Esophagus muscularis mucosa (tissue), 4 donors: ENCODE measurements around the gene COL9A2. TPM values are rescaled to one million over a fixed set of nuclear protein-coding genes. Genes with fewer than 3 reads are reported as not detected.
"Not testable (repeated sequence)": the region's sequence is repeated elsewhere in the genome, so short reads cannot be mapped to it uniquely, and the experiment has no call there.

Source experiments
- DNase-seq: peaks from one replicate; pipeline ENCODE4 v3.0.0-alpha.2; 2017; ENCODE audit errors: extremely low spot score
- H3K27ac ChIP-seq, 4 donors: fragments of 200-600 bp; sonication (generic); replicated peaks in 1 of 4; 1 replicate in 3 of 4; 2 replicates in 1 of 4; pipeline ENCODE4 v1.5.1; 2016 to 2019; ENCODE audit warnings: mild to moderate bottlenecking in 1 of 4
- H3K27me3 ChIP-seq, 4 donors: fragments of 200-600 bp; sonication (generic); one replicate each; pipeline versions ENCODE4 v1.5.1 to v1.6.0; 2016 to 2019
- H3K36me3 ChIP-seq, 4 donors: fragments of 200-600 bp; sonication (generic); one replicate each; pipeline ENCODE4 v1.5.1; 2016 to 2019
- H3K4me1 ChIP-seq, 4 donors: fragments of 200-600 bp; sonication (generic); one replicate each; pipeline ENCODE4 v1.5.1; 2016 to 2019
- H3K4me3 ChIP-seq, 4 donors: fragments of 200-600 bp; sonication (generic); 1 replicate in 2 of 4; 2 replicates in 2 of 4; pipeline ENCODE4 v1.5.1; 2016 to 2019; ENCODE audit warnings: mild to moderate bottlenecking in 4 of 4, moderate library complexity in 1 of 4
- H3K9me3 ChIP-seq, 4 donors: fragments of 200-600 bp; sonication (generic); 1 replicate in 3 of 4; 2 replicates in 1 of 4; pipeline ENCODE4 v1.5.1; 2016 to 2019
- EP300 ChIP-seq: sonication (generic); formaldehyde crosslinking; IDR thresholded peaks from one replicate; pipeline ENCODE4 v1.6.1; 2017; ENCODE audit warnings: antibody characterized with exemption
- POLR2A ChIP-seq: fragments of 450-650 bp; IDR thresholded peaks from one replicate; pipeline ENCODE4 v1.6.1; 2017; ENCODE audit warnings: antibody characterized with exemption, moderate library complexity, mild to moderate bottlenecking, low read depth
- POLR2AphosphoS5 ChIP-seq, 2 donors: sonication (generic); formaldehyde crosslinking; IDR thresholded peaks; one replicate each; pipeline ENCODE4 v1.6.1; 2017; ENCODE audit warnings: antibody characterized with exemption in 2 of 2
- whole genome bisulfite sequencing: methylation state at CpG from one replicate; pipeline ENCODE4 v1.1.5; 2018; 5-methylcytosine and 5-hydroxymethylcytosine counted together
- intact Hi-C: fragments of 100-400 bp; cut with DNase I; formaldehyde crosslinking; loops from one replicate; pipeline ENCODE4 v1.15.1; 2023
- total RNA-seq, 4 donors: library from RNA; depleted of rRNA; stranded (reverse); fragments of >200 nt; gene quantifications; one replicate each; pipeline versions ENCODE4 v1.1.0 to v1.2.1, GENCODE V29; 2016
- TF ChIP-seq, protein P1 (sequence below), 3 experiments: fragments of 200-600 bp in 2 of 3; fragments of 450-650 bp in 1 of 3; sonication (generic) in 2 of 3; IDR thresholded peaks; one replicate each; pipeline ENCODE4 v1.5.1; 2017 to 2019; ENCODE audit warnings: antibody characterized with exemption in 3 of 3, mild to moderate bottlenecking in 2 of 3, moderate library complexity in 1 of 3

The COL9A2 gene
- total RNA-seq, 4 donors from 2014 or later = 1.2 to 2.5 (median 1.7) TPM

DNA sequence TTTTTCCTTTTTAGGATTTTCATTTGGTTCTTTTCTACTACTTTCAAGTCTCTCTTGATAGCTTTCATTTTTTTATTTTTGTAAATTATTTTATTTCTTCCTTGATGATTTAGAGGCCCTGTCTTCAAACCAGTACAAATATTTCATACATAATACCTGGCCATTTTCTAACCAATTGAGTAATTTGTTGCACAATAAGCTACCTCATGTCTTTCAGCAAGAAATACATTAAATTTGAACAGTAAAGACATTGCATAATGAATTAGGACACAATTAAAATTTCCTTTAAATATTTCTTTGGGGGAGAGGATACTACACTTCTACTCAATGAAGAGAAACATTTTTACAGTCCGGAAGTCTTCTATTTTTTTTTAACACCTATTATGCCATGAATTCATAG, 15.6 kb upstream of the COL9A2 start:
- H3K9me3 ChIP-seq = peaks cover 0 to under 1% (median 0%) of the 10 kb centered on the region in 4 donors
- WGBS = 92% methylated on average over 1 of the region's 1 CpG
- intact Hi-C loops = no loop called here
- no peak overlapping the region for H3K4me3 ChIP-seq
- H3K27me3 ChIP-seq = no peaks in the 10 kb centered on the region
- no peaks in the 10 kb centered on the region for H3K36me3 ChIP-seq
- DNase-seq = no peak
- no peak overlapping the region for H3K27ac ChIP-seq
- no peak for TF ChIP-seq POLR2AphosphoS5 (IDR thresholded peaks at IDR 0.05)
- no peak for TF ChIP-seq POLR2A
- TF ChIP-seq EP300 = no peak
- TF ChIP-seq, protein P1, sequence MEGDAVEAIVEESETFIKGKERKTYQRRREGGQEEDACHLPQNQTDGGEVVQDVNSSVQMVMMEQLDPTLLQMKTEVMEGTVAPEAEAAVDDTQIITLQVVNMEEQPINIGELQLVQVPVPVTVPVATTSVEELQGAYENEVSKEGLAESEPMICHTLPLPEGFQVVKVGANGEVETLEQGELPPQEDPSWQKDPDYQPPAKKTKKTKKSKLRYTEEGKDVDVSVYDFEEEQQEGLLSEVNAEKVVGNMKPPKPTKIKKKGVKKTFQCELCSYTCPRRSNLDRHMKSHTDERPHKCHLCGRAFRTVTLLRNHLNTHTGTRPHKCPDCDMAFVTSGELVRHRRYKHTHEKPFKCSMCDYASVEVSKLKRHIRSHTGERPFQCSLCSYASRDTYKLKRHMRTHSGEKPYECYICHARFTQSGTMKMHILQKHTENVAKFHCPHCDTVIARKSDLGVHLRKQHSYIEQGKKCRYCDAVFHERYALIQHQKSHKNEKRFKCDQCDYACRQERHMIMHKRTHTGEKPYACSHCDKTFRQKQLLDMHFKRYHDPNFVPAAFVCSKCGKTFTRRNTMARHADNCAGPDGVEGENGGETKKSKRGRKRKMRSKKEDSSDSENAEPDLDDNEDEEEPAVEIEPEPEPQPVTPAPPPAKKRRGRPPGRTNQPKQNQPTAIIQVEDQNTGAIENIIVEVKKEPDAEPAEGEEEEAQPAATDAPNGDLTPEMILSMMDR (IDR thresholded peaks at IDR 0.05) = no peak
- no peaks in the 10 kb centered on the region for H3K4me1 ChIP-seq

DNA sequence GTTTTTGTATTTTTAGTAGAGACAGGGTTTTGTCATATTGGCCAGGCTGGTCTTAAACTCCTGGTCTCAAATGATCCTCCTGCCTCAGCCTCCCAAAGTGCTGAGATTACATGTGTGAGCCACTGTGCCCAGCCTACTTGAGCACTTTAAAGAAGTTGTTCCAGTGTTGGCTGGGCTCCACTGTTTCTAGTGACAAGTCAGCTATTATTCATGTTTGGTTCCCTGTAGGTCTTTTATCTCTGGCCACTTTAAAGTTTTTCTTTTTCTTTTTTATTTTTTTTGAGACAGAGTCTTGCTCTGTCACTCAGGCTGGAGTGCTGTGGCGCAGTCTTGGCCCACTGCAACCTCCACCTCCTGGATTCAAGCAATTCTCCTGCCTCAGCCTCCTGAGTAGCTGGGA, 14.3 kb upstream of the COL9A2 start:
- H3K4me3 ChIP-seq, DNase-seq, H3K36me3 ChIP-seq, intact Hi-C loops, H3K9me3 ChIP-seq, H3K27ac ChIP-seq, H3K4me1 ChIP-seq, H3K27me3 ChIP-seq: not testable (repeated sequence)
- 71% methylated on average over 1 of the region's 1 CpG for whole genome bisulfite sequencing

DNA sequence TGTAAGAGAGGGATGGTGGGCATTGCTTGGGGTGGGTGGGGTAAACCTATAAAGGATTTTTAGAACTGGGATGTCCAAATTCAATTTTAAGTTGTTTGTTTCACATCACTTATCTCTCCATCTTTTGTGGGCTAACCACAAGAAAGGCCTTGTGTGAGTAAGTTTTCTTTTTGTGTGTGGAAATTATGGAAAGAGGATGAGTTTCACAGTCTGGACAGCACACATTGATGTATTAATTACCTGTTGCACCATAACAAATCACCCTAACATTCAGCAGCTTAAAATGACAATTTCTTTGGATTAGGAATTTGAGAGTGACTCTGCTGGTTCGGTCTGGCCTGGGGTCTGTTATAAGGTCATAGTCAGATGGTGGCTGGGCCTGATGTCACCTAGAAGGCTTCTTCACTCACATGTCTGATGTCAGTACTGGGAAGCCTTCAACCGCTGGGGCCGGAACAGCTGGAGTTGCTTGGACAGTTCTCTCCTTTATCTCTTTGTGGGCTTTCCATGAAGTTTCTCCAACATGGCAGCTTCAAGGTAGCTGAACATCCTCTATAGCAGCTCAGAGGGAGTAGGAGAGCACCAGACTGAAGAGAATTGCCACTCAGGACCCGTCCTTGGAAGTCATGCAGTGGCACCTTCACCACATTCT, 2.0 kb upstream of the COL9A2 start:
- 88% methylated on average over 4 of the region's 4 CpGs for WGBS
- peaks cover 0 to 52% (median 20%) of the 10 kb centered on the region in 4 donors for H3K27me3 ChIP-seq
- no peaks in the 10 kb centered on the region for H3K9me3 ChIP-seq
- DNase-seq = no peak
- H3K4me1 ChIP-seq = peaks cover 24 to 31% (median 30%) of the 10 kb centered on the region in 4 donors
- H3K4me3 ChIP-seq = no peak overlapping the region
- no peaks in the 10 kb centered on the region for H3K36me3 ChIP-seq
- TF ChIP-seq POLR2A = no peak
- no peak for TF ChIP-seq POLR2AphosphoS5 (IDR thresholded peaks at IDR 0.05)
- no peak for TF ChIP-seq EP300
- H3K27ac ChIP-seq = no peak overlapping the region
- intact Hi-C loops = loop anchor here (5.0 kb wide), 2 partner anchors 62 to 157 kb away; partner anchors contain the start of genes RLF and ZMPSTE24

DNA sequence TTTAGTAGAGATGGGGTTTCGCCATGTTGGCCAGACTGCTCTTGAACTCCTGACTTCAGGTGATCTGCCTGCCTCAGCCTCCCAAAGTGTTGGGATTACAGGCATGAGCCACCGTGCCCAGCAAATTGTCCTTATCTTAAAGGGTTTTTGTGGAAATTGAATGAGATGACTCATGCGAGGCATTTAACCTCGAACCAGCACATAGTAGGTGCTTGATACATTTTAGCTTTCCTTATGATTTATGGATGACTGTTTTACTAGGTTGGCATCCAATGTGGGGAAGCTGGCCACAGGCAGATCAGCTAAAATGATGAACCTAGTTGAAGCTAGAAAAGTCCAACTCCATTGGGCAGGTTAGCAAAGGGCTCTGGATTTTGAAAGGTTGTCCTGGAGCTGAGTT, 1.4 kb upstream of the COL9A2 start:
- Histone ChIP-seq H3K27ac (no peak overlapping the region), H3K4me1 (peaks cover 24 to 31% (median 30%) of the 10 kb centered on the region in 4 donors), H3K4me3 (no peak overlapping the region), H3K36me3 (no peaks in the 10 kb centered on the region), H3K27me3 (peaks cover 0 to 52% (median 20%) of the 10 kb centered on the region in 4 donors), H3K9me3 (no peaks in the 10 kb centered on the region)
- WGBS = 94% methylated on average over 4 of the region's 4 CpGs
- DNase-seq = no peak
- TF ChIP-seq, protein P1 (IDR thresholded peaks at IDR 0.05) = no peak
- TF ChIP-seq POLR2A = no peak
- no peak for TF ChIP-seq EP300
- no peak for TF ChIP-seq POLR2AphosphoS5 (IDR thresholded peaks at IDR 0.05)
- intact Hi-C loops = loop anchor here (5.0 kb wide), 2 partner anchors 61 to 156 kb away; partner anchors contain the start of genes RLF and ZMPSTE24

DNA sequence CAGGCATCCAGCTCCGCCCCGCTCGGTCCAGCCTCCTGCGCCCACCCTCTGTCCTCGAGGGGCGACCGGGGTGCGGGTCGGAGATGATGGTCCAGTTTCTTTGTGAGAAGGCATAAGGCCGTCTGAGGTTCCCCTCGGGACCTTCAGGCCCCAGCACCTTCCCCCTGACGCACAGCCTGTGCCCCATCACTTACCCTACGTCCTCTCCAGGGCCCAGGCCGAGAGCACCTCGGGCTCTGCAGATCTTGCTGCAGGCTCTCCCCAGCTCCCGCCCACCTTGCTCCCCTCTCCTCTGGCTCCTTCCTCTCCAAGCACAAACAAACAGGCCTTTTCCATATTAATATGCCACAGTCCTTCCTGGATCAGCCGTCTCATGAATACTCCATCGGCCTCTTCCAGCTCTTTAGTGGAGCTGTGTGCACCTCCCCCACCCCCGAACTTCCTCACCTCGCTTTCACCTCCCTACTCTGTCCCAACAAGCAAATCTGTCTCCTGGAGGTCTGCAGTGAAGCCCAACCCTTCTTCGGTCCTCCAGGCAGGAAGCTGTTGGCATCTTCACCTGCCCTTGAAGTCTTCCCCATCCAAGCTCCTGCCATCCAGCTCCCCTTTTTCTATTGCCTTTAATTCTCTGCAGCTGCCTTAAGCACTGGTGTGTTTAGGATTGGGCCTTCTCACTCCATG, 448 bp upstream of the COL9A2 start:
- no peak overlapping the region for H3K27ac ChIP-seq
- TF ChIP-seq POLR2A (no peak), POLR2AphosphoS5 (IDR thresholded peaks at IDR 0.05) (no peak), EP300 (no peak)
- TF ChIP-seq, protein P1 (IDR thresholded peaks at IDR 0.05) = no peak

More for the DNA sequence above, 448 bp upstream of the COL9A2 start:
- no peaks in the 10 kb centered on the region for H3K9me3 ChIP-seq
- no peak for DNase-seq
- peak overlapping the region; percentile 50 to 62 (median 52) for H3K4me3 ChIP-seq
- 74% methylated on average over 9 of the region's 21 CpGs for WGBS
- no peaks in the 10 kb centered on the region for H3K36me3 ChIP-seq
- peaks cover 0 to 52% (median 20%) of the 10 kb centered on the region in 4 donors for H3K27me3 ChIP-seq
- peaks cover 24 to 31% (median 30%) of the 10 kb centered on the region in 4 donors for H3K4me1 ChIP-seq
- intact Hi-C loops = loop anchor here (5.0 kb wide), 2 partner anchors 60 to 155 kb away; partner anchors contain the start of genes RLF and ZMPSTE24
